ENCODE measurements around the gene SGMS1. TPM values are rescaled to one million over a fixed set of nuclear protein-coding genes. Genes with fewer than 3 reads are reported as not detected.
"Not testable (repeated sequence)": the region's sequence is repeated elsewhere in the genome, so short reads cannot be mapped to it uniquely, and the experiment has no call there.

The SGMS1 gene
- total RNA-seq, 1 donor from 2014 or later, result 93.8 TPM

DNA sequence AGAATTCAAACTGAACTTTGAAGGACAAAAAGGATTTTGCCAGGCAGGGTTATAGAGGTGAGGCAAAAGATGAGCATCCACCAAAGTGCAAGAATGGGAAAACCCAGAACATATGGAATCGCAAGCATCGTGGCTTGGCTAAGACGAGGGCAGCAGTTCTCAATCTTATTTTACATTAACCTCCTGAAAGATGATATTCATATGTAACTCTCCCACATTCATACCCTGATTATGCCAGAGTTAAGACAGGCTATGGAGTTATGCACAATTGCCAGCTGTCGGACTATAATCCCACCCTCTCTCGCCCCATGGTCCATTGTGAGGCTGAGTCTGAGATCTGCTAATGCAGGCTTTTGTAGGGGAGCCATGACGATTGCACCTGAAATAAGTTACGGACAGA lies 351.2 kb downstream of the SGMS1 start:
- Histone ChIP-seq H3K27ac (no peak overlapping the region), H3K4me1 (no peaks in the 10 kb centered on the region), H3K4me3 (no peak overlapping the region), H3K36me3 (no peaks in the 10 kb centered on the region), H3K9me3 (no peaks in the 10 kb centered on the region), H3K27me3 (no peaks in the 10 kb centered on the region)
- no peak for DNase-seq (ENCODE audit: extremely low spot score in 2 of 2)
- TF ChIP-seq POLR2A (IDR thresholded peaks at IDR 0.05) (no peak), POLR2AphosphoS5 (IDR thresholded peaks at IDR 0.05; ENCODE audit: insufficient read depth in 1 of 2, low read depth in 1 of 2) (no peak)
- TF ChIP-seq, protein P1, sequence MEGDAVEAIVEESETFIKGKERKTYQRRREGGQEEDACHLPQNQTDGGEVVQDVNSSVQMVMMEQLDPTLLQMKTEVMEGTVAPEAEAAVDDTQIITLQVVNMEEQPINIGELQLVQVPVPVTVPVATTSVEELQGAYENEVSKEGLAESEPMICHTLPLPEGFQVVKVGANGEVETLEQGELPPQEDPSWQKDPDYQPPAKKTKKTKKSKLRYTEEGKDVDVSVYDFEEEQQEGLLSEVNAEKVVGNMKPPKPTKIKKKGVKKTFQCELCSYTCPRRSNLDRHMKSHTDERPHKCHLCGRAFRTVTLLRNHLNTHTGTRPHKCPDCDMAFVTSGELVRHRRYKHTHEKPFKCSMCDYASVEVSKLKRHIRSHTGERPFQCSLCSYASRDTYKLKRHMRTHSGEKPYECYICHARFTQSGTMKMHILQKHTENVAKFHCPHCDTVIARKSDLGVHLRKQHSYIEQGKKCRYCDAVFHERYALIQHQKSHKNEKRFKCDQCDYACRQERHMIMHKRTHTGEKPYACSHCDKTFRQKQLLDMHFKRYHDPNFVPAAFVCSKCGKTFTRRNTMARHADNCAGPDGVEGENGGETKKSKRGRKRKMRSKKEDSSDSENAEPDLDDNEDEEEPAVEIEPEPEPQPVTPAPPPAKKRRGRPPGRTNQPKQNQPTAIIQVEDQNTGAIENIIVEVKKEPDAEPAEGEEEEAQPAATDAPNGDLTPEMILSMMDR (IDR thresholded peaks at IDR 0.05), result no peak
- intact Hi-C loops (cut with DNase I), result no loop called here

DNA sequence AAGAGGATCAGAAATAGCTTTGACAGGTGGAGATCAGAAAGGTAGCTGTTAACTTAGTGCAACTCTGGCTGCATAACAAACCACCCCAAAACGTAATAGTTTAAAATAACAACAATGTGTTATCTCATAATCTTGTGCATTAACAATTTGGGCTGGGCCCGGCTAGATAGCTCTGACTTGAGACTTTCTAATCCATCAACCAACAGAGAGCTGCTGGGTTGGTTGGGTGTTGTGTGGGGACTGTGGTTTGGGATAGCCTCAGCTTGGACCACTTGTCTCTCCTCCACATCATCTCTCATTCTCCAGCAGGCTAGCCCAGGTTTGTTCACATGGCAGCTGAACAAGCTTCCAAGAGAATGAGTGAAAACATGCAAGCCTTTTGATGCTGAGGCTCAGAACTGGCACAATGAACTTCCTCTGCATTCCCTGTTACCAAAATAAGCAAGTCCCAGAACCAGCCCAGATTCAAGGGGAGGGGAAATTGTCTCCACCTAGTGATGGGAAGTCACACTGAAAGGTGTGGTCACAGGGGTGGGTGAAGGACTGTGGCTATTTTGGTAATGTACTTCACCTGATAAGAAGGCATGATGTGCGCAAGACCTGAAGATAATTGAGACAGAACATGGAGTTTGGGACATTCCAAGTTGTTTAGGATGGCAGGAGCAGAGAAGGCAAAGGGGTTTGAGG lies 352.0 kb downstream of the SGMS1 start:
- Histone ChIP-seq H3K27ac (no peak overlapping the region), H3K4me1 (no peaks in the 10 kb centered on the region), H3K27me3 (no peaks in the 10 kb centered on the region), H3K4me3 (no peak overlapping the region), H3K9me3 (no peaks in the 10 kb centered on the region), H3K36me3 (no peaks in the 10 kb centered on the region)
- TF ChIP-seq POLR2A (IDR thresholded peaks at IDR 0.05) (no peak), POLR2AphosphoS5 (IDR thresholded peaks at IDR 0.05; ENCODE audit: insufficient read depth in 1 of 2, low read depth in 1 of 2) (no peak)
- TF ChIP-seq, protein P1 (IDR thresholded peaks at IDR 0.05), result no peak
- DNase-seq (ENCODE audit: extremely low spot score in 2 of 2), result no peak
- intact Hi-C loops (cut with DNase I), result no loop called here

DNA sequence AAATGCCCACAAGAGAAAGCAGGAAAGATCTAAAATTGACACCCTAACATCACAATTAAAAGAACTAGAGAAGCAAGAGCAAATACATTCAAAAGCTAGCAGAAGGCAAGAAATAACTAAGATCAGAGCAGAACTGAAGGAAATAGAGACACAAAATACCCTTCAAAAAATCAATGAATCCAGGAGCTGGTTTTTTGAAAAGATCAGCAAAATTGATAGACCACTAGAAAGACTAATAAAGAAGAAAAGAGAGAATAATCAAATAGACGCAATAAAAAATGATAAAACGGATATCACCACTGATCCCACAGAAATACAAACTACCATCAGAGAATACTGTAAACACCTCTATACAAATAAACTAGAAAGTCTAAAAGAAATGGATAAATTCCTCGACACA lies 355.9 kb downstream of the SGMS1 start:
- not testable (repeated sequence) for H3K4me1 ChIP-seq; DNase-seq (ENCODE audit: extremely low spot score in 2 of 2); H3K36me3 ChIP-seq

DNA sequence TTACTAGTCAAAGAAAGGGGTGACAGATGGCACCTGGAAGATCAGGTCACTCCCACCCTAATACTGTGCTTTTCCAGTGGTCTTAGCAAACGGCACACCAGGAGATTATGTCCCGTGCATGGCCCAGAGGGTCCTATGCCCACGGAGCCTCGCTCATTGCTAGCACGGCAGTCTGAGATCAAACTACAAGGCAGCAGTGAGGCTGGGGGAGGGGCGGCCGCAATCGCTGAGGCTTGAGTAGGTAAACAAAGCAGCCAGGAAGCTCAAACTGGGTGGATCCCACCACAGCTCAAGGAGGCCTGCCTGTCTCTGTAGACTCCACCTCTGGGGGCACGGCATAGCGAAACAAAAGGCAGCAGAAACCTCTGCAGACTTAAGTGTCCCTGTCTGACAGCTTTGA lies 361.1 kb downstream of the SGMS1 start:
- H3K4me1 ChIP-seq; H3K9me3 ChIP-seq; intact Hi-C loops (cut with DNase I); H3K27me3 ChIP-seq; DNase-seq (ENCODE audit: extremely low spot score in 2 of 2); H3K27ac ChIP-seq; H3K4me3 ChIP-seq; H3K36me3 ChIP-seq: not testable (repeated sequence)

More for the DNA sequence above, 355.9 kb downstream of the SGMS1 start:
- intact Hi-C loops (cut with DNase I); H3K9me3 ChIP-seq; H3K4me3 ChIP-seq; H3K27ac ChIP-seq; H3K27me3 ChIP-seq: not testable (repeated sequence)

DNA sequence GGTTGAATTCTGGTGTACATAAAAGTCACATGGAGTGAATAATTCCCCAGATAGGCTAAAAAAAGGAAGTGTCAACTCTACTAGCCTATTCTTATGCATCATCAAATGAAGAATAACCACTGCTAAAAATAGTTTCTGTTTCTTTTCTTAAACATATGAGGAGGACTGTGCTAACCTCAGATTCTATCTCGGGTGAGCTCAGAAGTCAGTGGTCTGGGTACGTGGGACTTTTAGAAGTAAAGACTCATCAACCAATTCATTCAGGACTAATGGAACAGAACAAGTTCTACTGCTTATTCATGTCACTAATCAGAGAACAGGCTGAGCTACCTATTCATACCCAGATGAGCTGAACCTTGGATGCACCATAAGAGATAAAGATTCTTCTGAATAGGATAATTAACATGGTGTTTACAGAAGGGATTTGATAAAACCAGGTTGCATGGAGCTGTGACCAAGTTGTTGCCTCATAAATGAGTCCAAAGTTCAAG lies 362.9 kb downstream of the SGMS1 start:
- H3K27me3 ChIP-seq, result no peaks in the 10 kb centered on the region
- no peaks in the 10 kb centered on the region for H3K9me3 ChIP-seq
- no peak overlapping the region for H3K4me3 ChIP-seq
- DNase-seq (ENCODE audit: extremely low spot score in 2 of 2), result no peak
- no peaks in the 10 kb centered on the region for H3K4me1 ChIP-seq
- TF ChIP-seq, protein P1 (IDR thresholded peaks at IDR 0.05), result no peak
- no peak for TF ChIP-seq POLR2A (IDR thresholded peaks at IDR 0.05)
- TF ChIP-seq POLR2AphosphoS5 (IDR thresholded peaks at IDR 0.05; ENCODE audit: insufficient read depth in 1 of 2, low read depth in 1 of 2), result no peak
- intact Hi-C loops (cut with DNase I), result no loop called here
- no peak overlapping the region for H3K27ac ChIP-seq
- H3K36me3 ChIP-seq, result no peaks in the 10 kb centered on the region

Small RNA genes lying within 50 kb of the gene (small RNA-seq; reads per million reads assigned to genes)
- gene RNU7-107P, result not detected

Other genes with a start within 250 kb of the SGMS1 start
- gene ASAH2B, start 116.0 kb upstream of the SGMS1 start, total RNA-seq, result 0.74 TPM

Measured in vagina (tissue), 2 donors.